ENCODE measurements around the gene MRPL21.
"Not testable (repeated sequence)": the region's sequence is repeated elsewhere in the genome, so short reads cannot be mapped to it uniquely, and the experiment has no call there.

Gene MRPL21

DNA sequence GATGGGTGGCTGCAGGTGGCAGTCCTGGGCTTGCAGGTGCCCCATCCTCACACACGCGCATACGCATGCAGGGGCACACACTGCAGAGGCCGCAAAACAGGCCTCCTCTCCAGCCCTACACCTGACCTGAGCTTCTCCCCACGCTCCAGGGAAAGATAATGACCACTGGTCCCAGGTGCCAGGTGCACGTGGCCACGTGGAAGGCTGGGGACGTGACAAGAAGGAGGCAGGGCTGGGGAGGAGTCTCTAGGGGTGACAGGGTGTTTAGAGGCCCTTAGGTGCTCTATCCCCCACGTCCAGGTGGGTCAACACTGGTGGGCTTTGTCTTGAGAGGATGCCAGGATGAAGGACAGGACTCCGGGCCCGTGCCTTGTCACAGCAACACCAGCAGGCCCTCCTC lies 38.4 kb downstream of the MRPL21 start:
- DNase-seq, result no peak

DNA sequence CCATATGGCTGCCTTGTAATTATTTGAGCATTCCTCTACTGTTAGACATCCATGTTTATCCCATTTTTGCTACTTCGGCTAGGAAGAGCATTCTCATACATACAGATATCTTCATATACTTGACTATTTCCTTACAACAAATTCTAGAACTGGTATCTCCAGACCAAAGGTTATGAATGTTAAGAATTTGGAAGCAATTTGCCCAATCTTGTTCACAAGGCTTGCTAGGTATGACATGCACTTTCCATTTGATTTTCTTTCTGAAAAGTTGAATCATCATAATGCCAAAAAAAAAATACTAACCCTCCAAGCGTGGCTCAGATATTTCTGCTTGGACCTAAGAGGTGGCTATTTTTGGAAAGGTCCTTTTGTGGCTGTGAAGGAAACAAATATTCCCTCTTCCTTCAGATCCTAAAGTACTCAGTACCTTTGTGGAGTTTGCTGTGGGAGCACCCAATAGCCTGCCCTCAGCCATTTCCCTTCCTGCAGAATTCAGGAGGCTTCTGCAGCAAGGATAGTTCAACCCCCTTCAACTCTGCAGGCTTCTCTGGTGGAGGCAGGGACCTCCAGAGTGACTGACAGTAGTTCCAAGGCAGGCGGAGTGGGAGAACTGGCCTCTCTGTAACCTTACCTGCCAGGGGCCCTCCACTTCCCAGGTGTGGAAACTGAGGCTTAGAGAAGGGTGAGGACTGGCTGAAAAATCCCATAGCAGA lies 39.9 kb downstream of the MRPL21 start:
- no peak for DNase-seq

DNA sequence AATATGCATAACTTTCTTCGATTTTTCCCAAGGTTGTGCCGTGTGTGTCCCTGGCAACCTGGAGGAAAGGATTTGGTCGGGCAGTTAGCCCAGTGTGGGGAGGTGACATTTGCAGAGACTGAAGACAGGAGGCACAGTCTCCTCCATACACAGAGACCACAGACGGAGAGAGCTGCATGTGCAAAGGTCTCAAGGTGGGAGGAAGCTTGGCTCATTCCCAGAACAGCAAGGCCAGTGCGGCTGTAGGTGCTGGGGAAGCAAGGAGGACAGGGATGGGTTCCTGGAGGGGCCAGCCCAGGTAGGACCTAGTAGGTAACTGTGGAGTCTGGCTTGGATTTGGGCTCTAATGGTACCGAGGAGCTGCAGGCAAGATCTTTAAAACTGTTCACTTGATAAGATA lies 41.2 kb downstream of the MRPL21 start:
- no peak for DNase-seq

DNA sequence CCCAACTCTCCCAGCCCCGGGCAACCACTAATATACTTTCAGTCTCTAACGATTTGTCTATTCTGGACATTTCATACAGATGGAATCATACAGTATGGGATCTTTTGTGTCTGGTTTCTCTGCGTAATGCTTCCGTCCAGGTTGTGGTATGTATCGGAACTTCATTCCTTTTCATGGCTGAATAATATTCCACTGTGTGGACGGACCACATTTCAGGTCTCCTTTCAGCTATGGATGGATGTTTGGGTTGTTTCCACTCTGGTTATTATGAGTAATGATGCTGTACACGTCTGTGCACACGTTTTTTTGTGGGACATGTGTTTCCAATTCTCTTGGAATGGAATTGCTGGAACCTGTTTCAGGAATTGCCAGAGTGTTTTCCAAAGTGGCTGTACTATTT lies 44.5 kb downstream of the MRPL21 start:
- DNase-seq, result no peak

DNA sequence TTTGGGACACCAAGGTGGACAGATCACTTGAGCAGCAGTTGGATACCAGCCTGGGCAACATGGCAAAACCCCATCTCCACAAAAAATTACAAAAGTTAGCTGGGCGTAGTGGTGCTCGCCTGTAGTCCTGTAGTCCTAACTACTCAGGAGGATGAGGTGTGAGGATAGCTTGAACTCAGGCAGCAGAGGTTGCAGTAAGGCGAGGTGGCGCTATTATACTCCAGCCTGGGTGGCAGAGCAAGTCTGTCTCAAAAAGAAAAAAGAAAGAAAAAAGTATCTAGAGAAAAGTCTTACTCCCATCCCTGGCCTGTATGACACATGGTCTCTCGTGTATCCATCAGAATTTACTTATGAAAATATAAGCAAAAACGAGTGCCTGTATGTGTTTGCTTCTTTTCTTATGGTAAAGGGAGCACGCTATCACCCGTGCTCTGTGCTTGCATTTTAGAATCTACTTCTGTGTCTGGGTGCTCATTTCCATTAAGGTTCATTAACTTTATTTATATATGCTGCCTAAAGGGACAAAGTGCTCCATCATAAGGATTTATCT lies 46.5 kb downstream of the MRPL21 start:
- DNase-seq, result no peak

DNA sequence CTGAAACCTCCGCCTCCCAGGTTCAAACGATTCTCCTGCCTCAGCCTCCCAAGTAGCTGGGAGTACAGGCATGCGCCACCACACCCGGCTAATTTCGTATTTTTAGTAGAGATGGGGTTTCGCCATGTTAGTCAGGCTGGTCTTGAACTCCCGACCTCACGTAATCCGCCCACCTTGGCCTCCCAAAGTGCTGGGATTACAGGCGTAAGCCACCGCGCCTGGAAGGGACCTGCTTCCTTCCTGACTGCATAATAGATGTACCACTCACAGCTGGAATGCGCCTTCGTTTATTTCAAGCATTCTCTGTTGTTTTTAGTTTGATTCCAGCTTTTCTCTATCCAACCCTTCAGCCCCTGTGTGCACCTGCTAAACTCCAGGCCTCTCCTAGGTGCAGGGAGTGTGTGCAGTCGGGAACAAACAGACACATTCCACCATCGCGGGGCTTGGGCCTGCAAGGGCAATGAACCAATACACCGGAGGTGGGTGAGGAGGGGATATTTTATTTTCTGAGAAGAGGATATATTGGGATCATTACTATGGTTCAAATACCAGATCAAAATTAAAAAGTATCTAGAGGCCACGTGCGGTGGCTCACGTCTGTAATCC lies 47.1 kb downstream of the MRPL21 start:
- DNase-seq, result not testable (repeated sequence)

DNA sequence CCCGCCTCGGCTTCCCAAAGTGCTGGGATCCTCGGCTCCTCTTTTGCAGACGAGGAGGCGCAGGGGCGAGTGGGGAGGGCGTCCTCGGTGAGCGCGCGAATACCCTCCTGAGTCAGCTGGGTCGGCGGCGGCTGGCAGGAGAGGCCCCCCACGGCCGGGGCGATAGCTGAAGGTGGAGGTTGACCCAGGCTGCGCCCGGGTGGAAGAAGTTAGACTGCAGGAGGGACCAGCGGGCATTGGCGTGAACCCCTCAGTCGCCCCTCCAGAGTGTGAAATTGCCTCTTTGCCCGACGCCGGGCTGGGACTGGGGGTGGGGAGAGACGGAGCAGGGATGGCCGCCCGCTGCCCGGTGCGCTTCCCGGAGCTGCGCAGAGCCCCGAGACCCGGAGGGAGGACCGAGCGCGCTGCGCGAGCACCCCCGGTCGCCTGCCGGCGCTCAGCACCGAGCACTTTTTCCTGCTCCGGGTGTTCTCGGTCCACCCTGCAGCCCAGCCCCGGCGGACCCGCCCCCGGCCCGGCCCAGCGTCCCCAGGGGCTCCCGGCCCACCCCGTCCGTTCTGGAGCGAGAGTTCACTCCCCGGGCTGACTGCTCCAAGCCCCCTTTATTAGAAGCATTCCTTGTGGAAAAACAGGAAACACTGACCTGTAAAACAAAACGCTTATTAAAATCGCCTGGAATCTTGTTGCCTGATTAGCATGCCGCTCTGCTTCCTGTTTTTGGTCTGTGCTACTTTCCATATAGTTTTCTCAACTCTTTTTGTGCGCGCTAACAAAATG lies 48.2 kb downstream of the MRPL21 start:
- DNase-seq, result peak in 3 of 14 donors; percentile 12 to 21 (median 12)

DNA sequence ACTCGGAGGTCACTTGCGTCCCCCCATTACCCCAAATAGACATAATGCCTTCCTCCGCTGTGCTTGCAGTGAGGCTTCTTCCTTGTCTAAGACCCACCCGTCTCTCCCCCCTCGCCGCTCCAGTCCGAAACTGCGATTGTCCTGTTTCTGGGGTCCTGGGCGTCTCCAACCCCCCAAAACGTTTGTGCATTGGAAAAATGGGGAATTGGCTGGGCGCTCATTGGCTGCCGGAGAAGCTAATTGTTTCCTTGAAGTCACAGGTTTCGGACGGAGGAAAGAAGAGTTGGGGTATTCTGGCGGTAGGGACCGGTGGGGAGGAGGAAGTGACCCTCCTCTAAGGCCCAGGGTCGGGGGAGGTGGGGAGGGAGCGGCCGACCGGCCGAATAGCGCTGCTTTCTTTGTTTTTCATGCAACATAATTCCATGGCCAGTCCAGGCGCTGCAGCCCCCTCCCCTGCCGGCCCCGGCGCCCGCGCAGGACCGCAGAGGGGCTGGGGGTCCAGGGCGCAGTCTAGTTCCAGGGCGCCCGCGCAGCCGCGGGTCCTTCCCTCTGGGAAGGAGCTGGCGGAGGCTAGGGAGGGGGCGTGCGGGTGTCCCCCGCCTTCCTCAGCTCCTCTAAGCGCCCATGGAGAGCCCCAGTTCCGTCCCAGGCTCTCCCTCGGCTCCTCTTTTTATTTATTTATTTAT lies 49.2 kb downstream of the MRPL21 start:
- DNase-seq, result no peak

DNA sequence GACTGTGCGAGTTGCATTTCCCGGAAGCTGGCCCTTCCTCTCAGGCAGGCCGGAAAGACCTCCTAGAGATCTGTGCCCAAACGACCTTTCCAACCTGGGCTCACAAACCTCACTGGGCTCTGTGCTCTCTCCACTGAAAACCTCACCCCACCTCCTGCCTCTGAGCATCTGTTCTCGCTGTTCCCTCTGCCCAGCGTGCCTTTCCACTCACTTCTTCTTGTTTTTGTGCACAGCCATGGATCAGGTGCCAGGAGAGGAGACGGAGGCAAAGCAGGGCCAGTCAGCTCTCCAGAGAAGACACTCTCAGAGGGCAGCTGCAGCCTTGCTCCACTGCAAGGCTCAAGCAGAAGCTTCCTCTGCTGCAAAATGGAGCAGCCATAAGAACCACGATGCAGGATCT lies 51.0 kb downstream of the MRPL21 start:
- DNase-seq, result no peak

DNA sequence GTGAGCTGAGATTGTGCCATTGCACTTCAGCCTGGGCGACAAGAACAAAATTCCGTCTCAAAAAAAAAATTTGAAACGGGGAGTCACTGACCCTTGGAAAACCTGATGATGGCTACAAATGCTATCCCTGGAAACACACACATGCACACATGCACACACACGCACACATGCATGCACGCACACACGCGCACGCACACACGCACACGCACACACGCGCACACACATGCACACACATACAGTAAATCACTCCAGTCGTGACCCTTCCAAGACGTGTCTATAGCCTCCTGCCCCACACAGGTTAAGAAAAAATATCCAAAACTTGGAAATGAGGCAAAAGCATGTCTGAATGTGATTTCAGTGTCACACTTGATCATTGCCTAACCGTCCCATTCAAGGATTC lies 55.2 kb downstream of the MRPL21 start:
- DNase-seq, result no peak

DNA sequence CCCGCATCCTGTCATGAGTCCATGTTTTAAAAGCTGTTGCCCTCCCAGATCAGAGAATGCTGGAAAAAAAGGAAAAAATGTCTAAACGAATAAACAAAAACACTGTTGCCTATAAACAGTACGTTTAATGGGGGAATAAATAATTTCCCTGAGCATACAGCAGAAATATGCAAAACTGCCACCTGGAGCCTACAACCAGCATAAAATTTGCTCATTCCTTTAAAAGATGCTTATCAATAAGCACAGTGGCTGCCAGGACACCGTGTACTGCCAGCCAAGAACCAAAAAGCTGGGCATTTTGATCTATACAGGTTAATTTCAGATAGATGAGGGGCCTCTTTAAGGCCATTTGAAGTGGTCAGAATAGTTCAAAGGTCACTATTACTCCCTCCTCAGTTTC lies 56.2 kb downstream of the MRPL21 start:
- no peak for DNase-seq

DNA sequence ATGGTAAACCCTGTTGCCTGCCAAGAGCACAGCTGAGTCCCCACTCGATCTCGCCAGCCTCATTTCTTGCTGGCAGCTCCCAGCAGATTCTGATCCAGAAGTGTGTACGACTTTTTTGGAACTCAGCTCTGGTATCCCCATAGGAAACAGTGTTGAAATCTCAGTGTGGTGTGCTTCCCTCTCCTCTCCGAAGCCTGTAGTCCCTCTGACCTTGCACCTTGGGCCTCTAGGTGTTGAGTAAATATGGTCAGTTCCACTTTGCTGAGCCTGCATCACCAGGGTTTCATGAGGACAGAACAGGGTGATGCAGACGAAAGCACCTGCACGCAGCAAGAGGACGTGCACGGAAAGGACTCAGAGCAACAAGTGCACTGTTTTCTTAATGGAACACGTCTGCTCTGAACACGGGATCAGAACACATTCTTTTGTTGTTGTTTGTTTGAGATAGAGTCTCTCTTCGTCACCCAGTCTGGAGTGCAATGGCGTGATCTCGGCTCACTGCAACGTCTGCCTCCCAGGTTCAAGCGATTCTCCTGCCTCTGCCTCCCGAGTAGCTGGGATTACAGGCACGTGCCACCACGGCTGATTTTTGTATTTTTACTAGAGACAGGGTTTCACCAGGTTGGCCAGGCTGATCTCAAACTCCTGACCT lies 58.2 kb downstream of the MRPL21 start:
- no peak for DNase-seq

DNA sequence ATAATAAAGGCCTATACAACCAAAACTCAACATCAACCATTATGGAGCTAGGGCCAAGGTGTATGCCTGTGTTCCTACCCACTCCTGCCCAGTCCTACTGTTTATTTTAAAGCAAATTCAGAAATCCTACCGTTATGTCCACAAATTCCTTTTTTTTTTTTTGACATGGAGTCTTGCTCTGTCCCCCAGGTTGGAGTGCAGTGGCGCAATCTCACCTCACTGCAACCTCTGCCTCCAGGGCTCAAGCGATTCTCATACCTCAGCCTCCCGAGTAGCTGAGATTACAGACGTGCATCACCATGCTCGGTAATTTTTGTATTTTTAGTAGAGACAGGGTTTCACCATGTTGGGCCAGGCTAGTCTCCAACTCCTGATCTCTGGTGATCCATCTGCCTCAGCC lies 58.8 kb downstream of the MRPL21 start:
- no peak for DNase-seq

DNA sequence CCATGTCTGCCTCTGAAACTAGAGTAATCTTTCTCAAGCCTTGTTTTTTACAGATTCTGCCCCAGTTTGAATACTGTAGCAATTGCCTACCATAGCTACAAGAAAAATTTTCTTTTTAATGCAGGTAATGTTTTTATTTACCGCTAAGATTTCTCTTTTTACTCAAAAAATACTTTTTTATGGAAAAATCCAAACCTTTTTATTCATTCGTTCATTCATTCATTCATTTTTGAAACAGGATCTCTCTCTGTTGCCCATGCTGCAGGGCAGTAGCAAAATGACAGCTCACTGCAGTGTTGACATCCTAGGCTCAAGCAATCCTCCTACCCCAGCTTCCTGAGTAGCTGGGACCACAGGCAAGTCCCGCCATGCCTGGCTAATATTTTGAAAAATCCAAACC lies 59.3 kb downstream of the MRPL21 start:
- no peak for DNase-seq

DNA sequence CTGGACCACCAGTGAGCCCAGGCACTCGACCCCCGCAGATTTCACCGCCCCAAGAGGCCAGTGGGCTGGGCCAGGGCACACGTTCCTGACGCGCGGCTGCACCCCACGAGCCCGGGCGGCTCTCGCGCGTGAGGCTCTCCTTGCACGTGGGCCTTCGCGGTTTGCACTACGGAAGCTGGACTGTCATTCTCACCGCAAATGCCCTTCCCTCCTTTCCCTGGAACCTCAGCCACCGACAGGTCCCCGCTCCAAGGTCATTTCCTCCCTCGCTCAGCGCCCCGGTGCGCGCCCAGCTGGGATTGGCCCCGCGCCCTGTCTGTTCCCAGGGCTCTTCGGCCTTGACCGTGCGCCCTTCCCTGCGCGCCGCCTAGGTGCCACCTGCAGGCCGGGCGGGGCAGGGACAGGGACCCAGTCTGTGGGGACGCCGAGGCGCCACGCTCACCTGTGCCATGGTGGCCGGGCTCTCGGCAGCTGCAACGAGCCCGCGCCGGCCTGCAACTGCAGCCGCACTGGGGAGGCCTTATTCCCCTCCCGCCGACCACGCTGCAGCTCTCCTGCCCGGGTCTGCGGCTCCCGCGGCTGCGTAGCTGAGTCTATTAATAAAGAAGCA lies 59.8 kb downstream of the MRPL21 start:
- peak in 3 of 14 donors; percentile 14 to 32 (median 26) for DNase-seq

DNA sequence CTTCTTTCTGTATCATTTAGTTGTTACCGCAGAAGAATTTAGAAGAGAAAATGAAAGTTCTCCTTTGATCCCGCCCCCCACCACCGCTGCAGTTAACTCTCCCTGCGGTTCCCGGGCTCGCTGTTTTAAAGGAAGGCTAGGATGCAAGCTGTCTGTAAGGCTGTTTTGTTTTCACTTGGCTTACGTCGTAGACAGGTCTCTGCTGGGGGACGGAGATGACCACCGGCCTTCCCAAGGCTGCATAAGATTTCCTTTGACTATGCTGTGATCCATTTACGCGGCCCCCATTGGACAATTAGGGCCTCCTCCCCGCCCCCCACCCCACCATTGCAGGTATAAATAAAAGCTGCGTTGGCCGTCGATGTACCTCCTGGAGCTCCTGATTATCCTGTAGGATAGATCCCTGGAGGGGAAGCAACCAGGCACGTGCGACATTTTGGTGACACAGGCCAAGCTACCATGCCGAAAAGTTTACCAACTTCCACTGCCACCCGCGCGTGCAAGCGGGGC lies 60.5 kb downstream of the MRPL21 start:
- no peak for DNase-seq

DNA sequence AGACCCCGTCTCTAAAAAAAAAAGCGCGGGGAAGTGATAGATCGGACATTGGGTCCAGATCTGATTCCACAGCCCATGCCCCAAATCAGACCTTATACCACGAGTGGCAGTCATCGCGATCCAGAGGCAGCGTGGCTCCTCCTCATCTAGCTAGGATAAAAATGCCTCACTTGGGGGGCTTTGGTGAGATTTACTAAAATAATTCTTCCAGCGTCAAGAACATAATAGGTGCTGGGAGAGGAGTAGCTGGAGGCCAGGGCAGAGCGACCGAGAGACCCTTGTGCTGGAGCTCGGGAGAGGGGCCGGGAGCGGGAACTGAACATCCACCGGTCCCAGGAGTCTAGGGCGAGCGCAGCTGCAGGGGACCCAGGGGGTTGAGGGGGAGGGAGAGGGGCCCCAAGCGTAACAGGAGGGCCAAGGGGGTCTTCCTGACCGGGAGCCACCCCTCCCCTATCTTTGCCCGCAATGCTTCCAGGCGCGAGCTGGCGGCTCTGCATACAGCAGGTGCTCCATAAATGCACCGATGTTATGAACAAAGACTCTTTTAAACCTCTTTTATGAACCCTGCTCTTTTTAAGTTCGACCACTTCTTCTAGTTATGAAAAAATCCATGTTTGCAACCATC lies 61.1 kb downstream of the MRPL21 start:
- no peak for DNase-seq

DNA sequence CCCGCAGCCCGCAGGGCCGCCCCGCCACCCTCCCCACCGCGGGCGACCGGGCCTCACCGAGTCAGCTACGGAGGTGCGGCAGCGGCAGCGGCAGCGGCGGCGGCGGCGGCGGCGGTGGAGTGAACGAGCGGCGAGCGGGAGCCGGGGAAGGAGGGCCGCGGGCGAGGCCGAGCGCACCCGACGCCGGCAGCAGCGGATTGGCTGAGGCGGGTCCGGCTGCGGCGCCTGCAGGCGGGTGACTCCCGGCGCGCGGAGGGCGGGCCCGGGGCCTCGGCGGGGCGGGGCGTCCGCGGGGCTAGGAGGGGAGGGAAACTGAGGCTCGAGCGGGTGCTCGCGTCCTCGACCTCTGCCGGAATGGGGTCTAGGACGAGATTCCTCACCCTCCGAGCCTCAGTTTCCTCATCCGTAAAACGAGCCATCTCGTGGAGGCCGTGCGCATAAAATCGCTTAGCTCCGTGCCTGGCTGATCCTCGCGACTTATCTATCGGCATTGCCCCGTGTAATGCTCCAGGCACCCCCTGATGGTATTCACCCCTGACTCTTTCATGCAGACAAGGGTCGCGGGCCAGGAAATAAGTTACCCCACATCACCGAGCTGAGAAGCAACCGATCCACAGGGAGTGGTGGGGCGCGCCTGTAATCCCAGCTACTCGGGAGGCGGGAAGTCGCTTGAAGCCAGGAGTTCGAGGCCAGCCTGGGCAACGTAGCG lies 61.8 kb downstream of the MRPL21 start, which contains the start of gene CPT1A:
TSS of gene CPT1A (minus strand) at position 199 of the 709 bp plus-strand sequence. CDS start 26,442 bp downstream, outside the sequence.
- DNase-seq, result peak in 8 of 14 donors; percentile 9 to 53 (median 30)
